Stimulated activated CD8-positive, alpha-beta memory T cell treated with anti-CD3 and anti-CD28 coated beads, Interleukin-4, amount 100 ng/mL, for 24 hours (primary cell): Measurements from ENCODE around the gene PAK5.

Source experiments
- DNase-seq: peaks from one replicate; pipeline ENCODE4 v3.0.0-alpha.2; 2020; ENCODE audit warnings: low read depth

The PAK5 gene

DNA sequence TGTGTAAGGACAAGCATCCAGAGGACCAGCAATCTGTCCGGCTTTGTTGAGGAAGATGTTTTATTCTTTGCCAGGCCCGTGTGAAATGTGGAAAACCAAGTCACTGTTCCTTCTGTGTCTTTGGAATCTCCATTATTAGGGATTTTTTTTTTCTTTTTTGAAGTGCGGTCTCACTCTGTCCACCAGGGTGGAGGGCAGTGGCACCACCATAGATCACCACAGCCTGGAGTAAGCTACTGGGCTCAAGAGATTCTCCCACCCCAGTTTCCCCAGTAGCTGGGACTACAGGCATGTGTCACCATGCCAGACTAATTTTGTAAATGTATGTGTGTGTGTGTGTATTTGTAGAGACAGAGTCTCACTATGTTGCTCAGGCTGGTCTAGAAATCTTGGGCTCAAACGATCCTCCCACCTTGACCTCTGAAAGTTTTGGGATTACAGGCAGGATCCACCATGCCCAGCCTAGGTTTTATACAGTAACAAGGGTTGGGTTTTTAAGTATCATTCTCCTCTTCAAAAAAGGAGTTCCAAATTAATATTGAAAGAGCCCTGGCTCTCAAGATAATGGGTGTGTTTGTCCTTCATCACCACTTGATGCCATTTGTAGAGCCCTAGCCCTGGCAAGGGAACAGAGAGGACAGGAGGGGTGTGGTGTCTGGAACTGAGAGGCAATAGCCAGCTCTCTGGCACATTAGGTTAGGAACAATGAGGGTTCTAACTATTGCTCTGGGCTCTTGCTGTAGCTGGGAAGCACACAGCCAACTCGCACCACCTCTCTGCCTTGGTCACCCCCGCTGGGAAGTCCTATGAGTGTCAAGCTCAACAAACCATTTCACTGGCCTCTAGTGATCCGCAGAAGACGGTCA is 321.3 kb downstream of the PAK5 start:
- DNase-seq, result no peak

DNA sequence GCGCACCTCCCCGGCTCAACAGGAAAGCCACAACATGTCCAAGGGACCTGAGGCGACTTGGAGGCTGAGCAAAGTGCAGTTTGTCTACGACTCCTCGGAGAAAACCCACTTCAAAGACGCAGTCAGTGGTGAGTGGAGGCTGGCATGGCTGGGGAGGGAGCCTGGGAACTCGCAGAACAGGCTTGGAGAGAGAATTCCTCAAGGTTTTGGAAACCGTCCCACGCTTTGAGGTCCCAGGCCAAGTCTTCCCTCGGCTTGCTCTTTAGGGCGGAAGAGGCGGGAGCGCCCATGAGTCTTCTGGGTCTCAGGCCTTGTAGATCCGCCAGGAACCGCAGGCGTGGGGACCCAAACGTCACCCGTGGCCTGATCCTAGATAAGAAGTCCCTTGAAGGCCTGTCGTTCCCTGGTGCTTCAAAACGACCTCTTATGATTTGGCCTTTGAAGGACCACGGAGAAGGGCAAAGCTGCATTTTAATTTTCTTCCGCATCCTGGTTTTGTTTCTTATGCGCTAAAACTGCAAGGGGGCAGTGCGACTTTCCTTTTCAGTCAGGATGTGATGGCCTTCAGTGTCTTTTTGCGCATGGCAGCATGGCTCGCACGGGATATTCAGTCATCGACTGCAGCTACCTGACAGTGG is 322.5 kb downstream of the PAK5 start:
- no peak for DNase-seq

DNA sequence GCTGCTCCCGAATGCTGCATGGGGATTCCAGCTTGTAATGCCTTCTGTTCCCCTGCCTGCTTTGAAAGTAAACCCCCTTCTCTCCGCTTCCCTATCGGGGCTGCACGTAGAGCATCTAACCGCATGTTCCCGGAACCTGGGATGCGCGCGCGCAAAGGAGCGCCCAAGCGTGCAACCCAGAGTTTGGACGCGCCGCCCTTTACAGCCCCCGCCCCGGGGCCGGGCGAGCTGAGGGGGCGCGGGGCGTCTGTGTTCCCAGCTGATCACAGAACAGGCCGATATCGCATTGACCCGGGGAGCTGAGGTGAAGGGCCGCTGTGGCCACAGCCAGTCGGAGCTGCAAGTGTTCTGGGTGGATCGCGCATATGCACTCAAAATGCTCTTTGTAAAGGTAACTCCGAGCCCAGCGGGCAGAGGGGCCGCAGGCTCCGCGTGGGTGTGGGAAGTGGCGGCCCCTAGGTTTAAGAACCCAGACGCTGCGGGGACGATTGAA is 323.1 kb downstream of the PAK5 start:
- no peak for DNase-seq

DNA sequence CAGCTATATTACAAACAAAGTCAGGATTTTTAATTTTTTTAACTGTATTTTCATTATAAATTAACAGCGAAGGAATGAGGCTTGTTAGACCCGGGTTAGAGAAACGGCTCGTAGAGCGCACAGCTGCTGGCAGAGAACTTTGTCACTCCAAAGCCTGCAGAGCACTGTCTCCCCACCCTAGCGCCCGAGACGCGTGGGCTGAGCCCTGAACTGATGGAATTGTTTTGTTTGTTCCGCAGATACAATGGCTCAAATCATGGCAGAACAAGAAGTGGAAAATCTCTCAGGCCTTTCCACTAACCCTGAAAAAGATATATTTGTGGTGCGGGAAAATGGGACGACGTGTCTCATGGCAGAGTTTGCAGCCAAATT is 323.7 kb downstream of the PAK5 start:
- DNase-seq, result no peak

DNA sequence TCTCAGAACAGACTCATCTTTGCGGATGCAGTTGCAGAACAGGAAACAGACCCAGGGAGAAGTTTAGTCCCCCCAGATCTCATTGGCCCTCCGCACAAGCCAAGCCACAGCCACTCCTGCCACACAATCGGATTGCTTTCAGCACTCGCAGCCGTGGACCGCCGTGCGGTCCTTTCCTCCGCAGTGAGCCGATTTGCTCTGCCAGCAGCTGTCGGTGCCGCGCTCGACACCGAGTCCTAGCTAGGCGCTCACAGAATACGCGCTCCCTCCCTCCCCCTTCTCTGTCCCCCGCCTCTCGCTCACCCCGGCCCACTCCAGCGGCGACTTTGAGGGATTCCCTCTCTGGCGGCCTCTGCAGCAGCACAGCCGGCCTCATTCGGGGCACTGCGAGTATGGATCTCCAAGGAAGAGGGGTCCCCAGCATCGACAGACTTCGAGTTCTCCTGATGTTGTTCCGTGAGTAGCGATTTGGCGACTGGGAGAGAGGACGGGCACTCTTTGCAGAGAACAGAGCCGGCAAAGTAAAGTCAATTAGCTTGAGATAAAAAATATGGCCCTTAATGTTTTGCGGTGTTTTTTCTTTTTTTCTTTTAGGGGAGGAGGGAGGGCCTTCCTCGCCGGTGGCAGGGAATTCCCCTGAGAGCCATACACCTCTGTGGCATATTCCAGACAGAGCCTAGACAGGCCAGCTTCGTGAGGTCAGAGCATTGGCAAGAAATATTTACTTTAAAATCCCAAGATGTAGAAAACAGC is 324.2 kb downstream of the PAK5 start, which contains the start of gene LAMP5:
TSS of gene LAMP5 (plus strand) at position 130 of the 753 bp plus-strand sequence. CDS start at position 393, 263 bp downstream.
- no peak for DNase-seq

DNA sequence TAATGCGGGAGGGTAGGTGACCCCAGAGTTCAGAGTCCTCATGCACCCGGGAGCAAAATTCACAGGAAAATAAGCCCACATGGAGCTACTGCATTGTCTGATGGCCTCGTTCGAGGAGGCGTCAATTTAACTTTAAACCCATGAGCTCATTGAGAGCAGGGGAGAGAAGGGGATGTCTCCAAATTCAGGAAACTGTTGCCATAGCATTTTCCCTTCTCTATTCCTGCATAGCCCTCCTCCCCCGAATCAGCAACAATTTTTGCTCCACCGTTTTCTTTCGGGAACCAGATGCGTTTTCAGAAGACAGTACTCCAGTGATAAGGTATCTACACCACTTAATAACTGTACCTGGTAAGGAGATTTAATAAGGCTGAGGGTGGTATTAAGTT is 324.8 kb downstream of the PAK5 start:
- DNase-seq, result no peak

DNA sequence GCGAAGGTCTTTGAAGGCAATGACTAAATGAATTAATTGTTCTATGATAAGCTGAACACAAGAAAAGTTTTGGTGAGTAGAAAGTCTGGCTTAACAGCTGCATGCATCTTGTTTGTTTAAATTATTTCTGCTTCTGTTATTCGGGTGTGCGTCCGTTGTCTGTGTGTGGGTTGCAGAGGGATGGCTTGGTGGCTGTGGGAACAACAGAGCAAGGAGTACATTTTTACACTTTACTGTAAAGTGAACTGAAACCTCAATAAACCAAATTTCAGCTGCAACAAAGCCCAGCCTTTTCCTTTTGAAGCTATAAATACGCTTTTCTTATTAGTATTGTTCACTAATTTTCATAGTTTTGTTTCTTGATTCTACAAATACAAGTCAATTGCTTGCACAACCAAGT is 328.0 kb downstream of the PAK5 start:
- DNase-seq, result no peak

DNA sequence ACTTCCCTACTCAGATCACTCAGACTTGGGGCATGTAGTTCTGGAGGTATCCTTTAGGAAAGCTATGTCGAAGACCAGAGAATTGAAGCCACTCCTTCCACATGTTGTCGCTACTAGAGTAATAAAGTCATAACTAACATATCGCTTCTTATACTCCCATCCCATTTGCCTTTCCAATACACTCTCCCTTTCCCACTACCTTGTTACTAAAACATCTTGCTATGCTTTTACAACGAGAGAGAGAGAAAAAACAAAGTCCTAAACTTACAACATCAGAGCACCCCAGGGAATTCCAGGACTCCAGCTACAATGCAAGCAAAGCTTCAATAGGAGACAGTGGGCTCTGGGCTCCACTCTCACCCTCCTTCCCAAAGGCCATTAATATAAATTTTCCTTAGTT is 329.6 kb downstream of the PAK5 start:
- no peak for DNase-seq

DNA sequence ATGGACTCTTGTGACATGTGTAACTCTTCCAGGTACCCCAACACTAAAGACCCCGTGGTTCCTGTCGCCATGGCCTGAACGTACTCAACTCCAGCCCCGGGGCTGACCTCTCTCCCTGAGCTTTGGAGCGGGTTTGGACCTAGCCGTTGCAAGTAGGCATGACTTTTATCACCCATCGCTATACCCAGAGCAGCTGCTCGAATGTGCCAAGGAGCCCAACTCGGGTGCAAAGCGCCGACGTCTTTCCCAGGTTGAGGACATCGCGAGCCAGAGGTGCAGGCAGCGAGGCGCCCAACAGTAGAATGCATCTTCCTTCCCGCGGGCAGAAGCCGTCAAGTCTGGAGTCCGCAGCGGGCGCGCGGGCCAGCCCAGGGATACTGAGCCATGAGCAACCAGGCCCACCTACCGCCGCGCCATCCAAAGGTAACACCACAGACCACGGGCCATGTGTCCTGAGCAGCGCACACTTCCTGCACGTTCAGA is 330.1 kb downstream of the PAK5 start:
- no peak for DNase-seq

DNA sequence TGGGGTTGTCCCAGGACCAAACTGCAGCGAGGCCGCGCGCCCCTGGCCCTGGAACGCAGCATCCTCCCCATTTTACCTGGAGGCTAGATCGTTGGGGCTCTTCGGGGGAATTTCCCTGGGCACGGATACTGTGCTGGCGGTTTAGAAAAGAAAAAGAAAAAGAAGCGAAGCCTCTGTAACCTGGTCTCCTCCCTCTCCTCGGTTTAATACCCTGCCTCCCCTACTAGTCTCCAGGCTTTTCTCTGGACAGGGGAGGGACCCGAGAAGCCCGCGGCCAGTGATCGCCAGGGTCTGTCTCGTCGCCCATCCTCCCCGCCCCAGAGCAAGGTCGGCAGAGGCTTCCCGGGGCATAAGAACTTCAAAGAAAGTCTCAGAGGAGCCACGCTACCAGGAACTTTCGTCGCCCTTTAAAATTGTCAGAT is 330.6 kb downstream of the PAK5 start:
- no peak for DNase-seq

DNA sequence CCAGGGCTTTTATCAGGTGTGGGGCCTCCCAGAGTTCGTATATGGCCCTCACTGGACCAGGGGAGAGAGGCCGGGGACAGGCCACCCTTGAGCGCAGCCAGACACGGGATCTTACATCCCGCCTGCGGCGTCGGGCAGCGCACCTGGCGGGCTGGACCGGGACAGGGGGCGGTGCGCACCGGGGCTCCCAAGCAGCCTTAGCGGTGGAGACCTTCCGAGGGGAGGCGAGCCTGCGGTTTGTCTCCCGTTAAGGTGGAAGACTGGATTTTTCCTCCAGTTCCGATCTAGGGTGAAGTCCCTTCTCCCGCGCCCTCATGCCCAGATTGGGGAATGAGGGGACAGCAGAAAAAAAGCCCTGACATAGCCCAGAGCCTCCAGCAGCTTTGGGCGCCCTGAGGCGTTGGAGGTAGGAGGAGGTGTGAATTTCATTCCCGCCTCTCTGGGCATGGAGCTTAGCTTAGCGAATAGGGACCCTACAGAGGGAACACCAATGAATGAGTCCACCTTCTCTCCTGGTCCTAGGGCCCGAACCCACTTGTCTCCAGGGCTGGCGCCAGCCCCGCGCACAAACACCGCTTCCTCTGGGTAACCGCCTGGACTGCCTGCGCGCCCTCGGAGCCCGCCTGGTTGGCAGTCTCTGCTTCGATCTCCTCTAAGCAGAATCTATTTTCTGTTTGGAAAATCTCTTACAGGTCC is 331.2 kb downstream of the PAK5 start:
- no peak for DNase-seq

DNA sequence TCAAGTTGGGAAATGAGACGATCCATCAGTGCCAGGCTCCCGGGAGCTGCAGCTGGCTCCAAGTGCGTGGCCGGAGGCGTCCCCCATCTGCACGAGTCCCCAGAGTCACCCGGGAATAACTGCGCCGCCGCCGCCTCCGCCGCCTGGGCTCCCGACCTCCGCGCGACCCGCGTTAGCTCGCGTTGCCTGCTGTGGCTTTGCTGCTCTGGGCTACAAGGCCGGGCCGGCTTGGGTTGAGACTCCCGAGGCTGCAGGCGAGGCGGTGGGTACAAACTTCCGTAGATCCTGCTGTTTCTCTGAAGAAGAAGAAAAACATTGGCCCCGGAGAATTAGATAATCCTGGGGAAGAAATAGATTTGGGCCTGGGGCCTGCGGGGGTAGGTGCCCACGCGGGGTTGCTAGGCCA is 331.9 kb downstream of the PAK5 start:
- DNase-seq, result no peak

DNA sequence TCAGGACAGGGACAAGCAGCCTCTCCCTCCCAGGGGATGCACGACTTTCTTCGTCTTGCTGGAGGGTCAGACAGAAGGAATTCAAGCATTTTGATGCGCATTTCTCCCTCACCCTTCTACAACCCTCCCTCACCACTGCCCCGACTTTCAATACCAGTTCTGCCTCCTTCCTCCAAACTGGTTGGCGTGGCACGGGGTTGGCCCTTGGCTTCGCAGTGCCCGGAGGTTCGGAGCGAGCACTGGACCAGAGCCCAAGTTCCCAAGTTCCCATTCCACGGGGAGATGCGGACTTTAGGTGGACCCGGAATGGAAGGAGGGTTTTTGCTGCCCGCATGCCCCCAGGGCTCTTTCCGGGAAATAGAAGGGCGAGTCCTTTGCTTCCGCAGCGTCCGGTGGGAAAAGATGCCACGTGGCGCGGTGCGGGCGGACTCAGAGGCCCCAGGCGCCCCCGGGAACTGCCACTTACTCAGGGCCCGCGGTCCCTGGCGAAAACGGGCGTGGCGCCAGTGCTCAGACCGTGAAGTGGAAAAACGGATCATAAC is 332.5 kb downstream of the PAK5 start:
- no peak for DNase-seq

DNA sequence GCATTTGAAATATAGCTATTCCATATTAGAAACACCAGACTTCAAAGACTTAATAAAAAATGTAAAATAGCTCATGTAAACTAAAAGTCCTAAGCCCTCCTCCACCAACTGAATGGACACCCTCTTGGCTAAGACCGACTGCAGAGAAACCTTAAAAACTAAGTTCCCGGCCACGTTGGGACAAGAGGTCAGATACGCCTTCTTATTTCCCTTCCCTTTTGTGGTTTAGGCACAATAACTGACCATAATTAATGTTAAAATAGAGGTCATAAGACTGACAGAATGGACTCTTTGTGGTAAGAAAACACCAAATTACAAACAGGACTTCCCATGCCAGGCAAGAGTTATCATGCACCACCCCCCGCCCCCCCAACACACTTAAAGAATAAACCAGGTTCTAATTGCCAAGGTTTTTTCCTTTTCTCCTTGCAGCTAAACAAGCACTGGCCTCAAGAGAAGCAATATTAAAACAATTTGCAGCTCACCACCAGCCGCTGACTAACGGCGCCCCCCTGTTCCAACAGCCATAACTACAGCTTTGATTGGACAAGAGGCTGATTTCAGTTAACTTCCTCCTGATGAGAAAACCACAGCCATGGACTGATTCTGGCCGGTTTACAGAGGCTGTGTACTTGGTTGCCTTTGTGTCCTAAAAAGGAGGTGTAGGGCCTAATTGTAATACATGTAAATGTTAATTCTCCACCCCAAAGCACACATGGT is 335.2 kb downstream of the PAK5 start:
- no peak for DNase-seq

DNA sequence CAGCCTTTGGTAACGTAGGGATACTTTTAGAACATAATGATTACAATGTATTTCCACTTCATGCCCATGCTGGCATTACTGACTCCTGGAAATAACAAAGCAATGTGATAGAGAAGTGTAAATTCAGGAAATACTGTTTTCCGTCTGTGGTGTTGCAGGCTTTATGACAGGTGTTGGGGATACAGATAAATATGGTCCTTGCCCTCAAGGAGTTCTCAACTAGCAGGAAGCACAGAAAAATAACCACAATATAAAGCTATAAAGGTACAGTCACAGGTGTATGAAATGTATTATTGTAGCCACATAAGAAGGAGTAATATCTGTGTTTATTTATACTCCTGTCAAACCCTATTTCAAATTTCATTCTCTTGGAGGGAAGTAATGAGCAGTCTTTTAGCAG is 337.4 kb downstream of the PAK5 start:
- no peak for DNase-seq

DNA sequence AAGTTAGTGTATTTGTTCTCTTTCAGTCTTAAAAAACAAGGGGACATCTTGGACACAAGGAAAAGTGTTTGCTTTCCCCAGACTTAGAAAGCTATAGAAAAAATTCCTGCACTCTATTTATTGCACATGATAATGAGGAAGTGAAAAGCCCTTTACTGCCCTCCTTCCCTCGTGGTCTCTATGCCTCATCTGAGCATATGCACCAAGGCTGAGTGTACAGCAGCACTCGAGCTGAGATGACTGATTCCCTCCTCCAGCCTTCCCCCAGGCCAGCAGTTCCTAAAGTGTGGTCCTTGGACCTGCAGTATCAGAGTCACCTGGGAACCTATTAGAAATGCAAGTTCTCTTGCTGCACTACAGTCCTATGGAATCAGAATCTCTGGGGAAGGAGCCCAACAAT is 338.8 kb downstream of the PAK5 start:
- no peak for DNase-seq

DNA sequence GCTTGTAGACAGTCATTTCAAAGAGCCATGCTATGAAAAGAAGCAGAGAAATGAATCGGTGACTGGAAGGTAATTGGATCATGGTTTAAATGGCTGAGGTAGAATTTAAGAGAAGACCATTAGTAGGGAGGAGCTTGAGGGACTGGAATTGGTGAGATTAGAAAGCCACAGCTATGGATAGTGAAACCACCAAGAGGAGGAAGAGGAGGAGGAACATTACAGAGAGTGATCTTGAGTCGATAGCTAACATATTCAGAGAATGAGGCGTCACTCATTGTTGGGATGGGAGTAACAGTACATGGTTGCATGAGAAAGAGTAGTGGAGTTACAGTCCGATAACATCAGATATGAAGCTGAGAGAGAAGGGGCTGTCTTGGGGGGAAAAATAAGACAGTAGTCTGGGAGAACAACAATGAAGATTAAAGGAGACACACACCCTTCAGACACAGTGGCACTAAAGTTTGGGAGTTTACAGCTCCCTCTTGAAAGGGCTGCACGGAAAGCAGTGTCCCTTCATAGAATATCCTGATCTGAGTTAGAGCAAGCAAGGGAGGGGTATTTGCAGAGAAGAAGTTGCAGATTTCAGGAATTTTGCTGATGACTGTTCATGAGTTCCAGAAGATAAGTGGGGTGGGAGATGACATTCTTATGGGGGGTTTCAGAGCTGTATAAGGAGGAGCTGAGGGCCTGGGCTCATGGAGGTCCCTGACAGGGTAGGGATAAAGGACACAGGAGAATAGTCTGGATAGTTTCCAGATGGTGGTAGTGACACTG is 339.6 kb downstream of the PAK5 start:
- DNase-seq, result no peak

DNA sequence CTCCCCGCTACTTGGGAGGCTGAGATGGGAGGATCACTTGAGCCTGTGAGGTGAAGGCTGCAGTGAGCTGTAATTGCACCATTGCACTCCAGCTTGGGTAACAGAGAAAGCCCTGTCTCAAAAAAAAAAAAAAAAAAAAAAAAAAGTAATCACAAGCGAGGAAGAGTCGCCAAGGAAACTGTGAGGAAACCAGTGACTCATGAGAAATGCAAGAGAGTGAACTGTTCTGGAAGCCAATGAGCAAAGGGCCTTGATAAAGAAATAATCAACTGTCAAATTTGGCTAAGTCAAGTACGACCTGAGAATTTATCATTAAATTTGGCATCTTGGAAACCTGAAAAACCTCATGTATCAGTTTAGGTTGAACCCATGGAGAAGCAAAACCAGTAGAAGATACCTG is 340.6 kb downstream of the PAK5 start:
- no peak for DNase-seq

DNA sequence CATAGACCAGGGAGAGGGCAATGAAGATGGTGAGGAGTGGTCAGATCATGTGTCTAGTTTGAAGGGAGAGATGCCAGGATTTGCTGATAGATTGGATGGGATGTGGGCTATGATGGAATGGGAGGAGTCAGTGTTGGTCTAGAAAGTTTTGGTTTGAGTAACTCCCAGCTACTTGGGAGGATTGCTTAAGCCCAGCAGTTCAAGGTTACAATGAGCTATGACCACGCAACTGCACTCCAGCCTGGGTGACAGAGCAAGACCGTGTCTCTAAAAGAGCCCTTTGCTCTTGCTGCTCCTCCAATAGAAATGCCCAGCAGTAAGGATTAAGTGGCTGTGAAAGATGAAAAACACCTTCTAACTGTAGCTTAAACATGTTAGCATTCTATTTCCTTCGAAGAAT is 342.7 kb downstream of the PAK5 start:
- DNase-seq, result no peak

DNA sequence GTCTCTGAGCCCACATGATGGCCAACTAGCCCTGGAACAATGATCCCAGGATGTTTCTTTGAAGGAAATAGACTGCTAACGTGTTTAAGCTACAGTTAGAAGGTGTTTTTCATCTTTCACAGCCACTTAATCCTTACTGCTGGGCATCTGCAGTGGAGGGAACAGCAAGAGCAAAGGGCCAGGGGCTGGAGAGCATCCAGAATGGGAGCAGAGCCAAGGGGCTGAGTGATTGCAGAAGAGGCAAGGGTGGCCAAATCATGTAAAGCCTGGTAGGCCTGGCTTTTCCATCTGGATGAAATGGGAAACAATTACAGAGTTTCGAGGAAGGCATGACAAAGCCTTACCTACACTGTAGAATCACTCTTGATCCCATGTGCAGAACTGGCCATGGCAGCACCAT is 343.2 kb downstream of the PAK5 start:
- DNase-seq, result no peak
